Testis (tissue), 3 donors: ENCODE results near the gene PIP5K1B. TPM values are rescaled to one million over a fixed set of nuclear protein-coding genes. Genes with fewer than 3 reads are reported as not detected.

Source experiments
- DNase-seq: peaks from one replicate; pipeline ENCODE4 v3.0.0-alpha.2; 2019
- H3K27ac ChIP-seq, 2 donors: fragments of 200-600 bp; sonication (generic); one replicate each; pipeline ENCODE4 v1.5.1; 2019
- H3K27me3 ChIP-seq: fragments of 200-600 bp; sonication (generic); one replicate; pipeline ENCODE4 v1.5.1; 2019
- H3K36me3 ChIP-seq: fragments of 200-600 bp; sonication (generic); one replicate; pipeline ENCODE4 v1.5.1; 2017; ENCODE audit warnings: low read depth; ENCODE audit errors: missing control alignments
- H3K4me1 ChIP-seq: fragments of 200-600 bp; sonication (generic); one replicate; pipeline ENCODE4 v1.5.1; 2019
- H3K4me3 ChIP-seq, 2 donors: fragments of 200-600 bp; sonication (generic); one replicate each; pipeline ENCODE4 v1.5.1; 2017 to 2019
- H3K9me3 ChIP-seq: fragments of 200-600 bp; sonication (generic); one replicate; pipeline ENCODE4 v1.5.1; 2017
- CTCF ChIP-seq, 3 experiments: fragments of 450-650 bp in 2 of 3; fragments of 200-600 bp in 1 of 3; sonication (generic) in 1 of 3; IDR thresholded peaks; one replicate each; pipeline ENCODE4 v1.5.1; 2016 to 2019; ENCODE audit warnings: antibody characterized with exemption in 3 of 3, mild to moderate bottlenecking in 2 of 3, moderate library complexity in 1 of 3
- POLR2A ChIP-seq: fragments of 450-650 bp; IDR thresholded peaks from one replicate; pipeline ENCODE4 v1.6.1; 2017; ENCODE audit warnings: antibody characterized with exemption, mild to moderate bottlenecking, moderate library complexity
- WGBS, 2 donors: methylation state at CpG; one replicate each; pipeline ENCODE4 v1.1.5; 2018; 5-methylcytosine and 5-hydroxymethylcytosine counted together
- intact Hi-C: fragments of 100-400 bp; cut with DNase I; formaldehyde crosslinking; loops from one replicate; pipeline ENCODE4 v1.15.1; 2023; ENCODE audit warnings: low total_unique reads
- polyA plus RNA-seq: library from polyadenylated mRNA; stranded (reverse); fragments of 350-450 nt; fragmentation: Illumina TruSeq; extraction: RNeasy Lipid Tissue Mini Kit (QIAGEN cat#74804); gene quantifications from one replicate; pipeline ENCODE4 v1.2.3, GENCODE V29; 2014; ENCODE audit warnings: low read depth, low replicate concordance; ENCODE audit not compliant: insufficient read depth
- small RNA-seq, 2 donors: library from RNA; depleted of rRNA; stranded (forward); fragments of <200 nt; gene quantifications; one replicate each; pipeline ENCODE3, GENCODE V24; 2016
- total RNA-seq, 2 donors: library from RNA; depleted of rRNA; stranded (reverse); fragments of >200 nt; gene quantifications; one replicate each; pipeline ENCODE4 v1.2.3, GENCODE V29; 2016

PIP5K1B gene
- total and polyA plus RNA-seq, 3 donors from 2014 or later, result 53.6 to 70.5 (median 66.9) TPM

- no peaks in the 10 kb centered on the region for H3K9me3 ChIP-seq
- H3K4me1 ChIP-seq, result peaks cover 14% of the 10 kb centered on the region
- intact Hi-C loops, result loop anchor here (5.0 kb wide), 1 partner anchor 137 kb away; no protein-coding TSS in a partner anchor
- no peak for DNase-seq
- no peaks in the 10 kb centered on the region for H3K27me3 ChIP-seq
- H3K4me3 ChIP-seq, result no peak overlapping the region
- 40 to 63% methylated on average over 1 of the region's 1 CpG for WGBS, 2 donors
- no peaks in the 10 kb centered on the region for H3K36me3 ChIP-seq
- TF ChIP-seq CTCF (IDR thresholded peaks at IDR 0.05) (no peak), POLR2A (no peak)
- no peak overlapping the region for H3K27ac ChIP-seq
Observed at GRCh38 chr9:69054989-69055388, 349.9 kb downstream of the PIP5K1B start.

GRCh38 chr9:69056191-69056815, 351.3 kb downstream of the PIP5K1B start:
- TF ChIP-seq CTCF (IDR thresholded peaks at IDR 0.05) (no peak), POLR2A (no peak)
- H3K27me3 ChIP-seq, result no peaks in the 10 kb centered on the region
- H3K4me3 ChIP-seq, result no peak overlapping the region
- no peaks in the 10 kb centered on the region for H3K36me3 ChIP-seq
- no peaks in the 10 kb centered on the region for H3K9me3 ChIP-seq
- WGBS, 2 donors, result 91 to 94% methylated on average over 4 of the region's 4 CpGs
- no peak for DNase-seq
- intact Hi-C loops, result loop anchor here (5.0 kb wide), 1 partner anchor 136 kb away; no protein-coding TSS in a partner anchor
- H3K4me1 ChIP-seq, result peaks cover 14% of the 10 kb centered on the region
- no peak overlapping the region for H3K27ac ChIP-seq

GRCh38 chr9:69058101-69058500, 353.1 kb downstream of the PIP5K1B start:
- H3K27ac ChIP-seq, result no peak overlapping the region
- DNase-seq, result no peak
- no peaks in the 10 kb centered on the region for H3K9me3 ChIP-seq
- H3K4me3 ChIP-seq, result no peak overlapping the region
- no peak for TF ChIP-seq CTCF (IDR thresholded peaks at IDR 0.05)
- TF ChIP-seq POLR2A, result no peak
- 89 to 93% methylated on average over 2 of the region's 2 CpGs for WGBS, 2 donors
- intact Hi-C loops, result loop anchor here (5.0 kb wide), 1 partner anchor 134 kb away; no protein-coding TSS in a partner anchor
- no peaks in the 10 kb centered on the region for H3K27me3 ChIP-seq
- H3K4me1 ChIP-seq, result peaks cover 14% of the 10 kb centered on the region
- no peaks in the 10 kb centered on the region for H3K36me3 ChIP-seq

Small RNAs within 50 kb of the gene (small RNA-seq; reads per million reads assigned to genes)
- 0 reads per million in 2 donors for gene RNU6-820P

Other genes starting within 250 kb of the PIP5K1B start
- gene TMEM252, start 164.4 kb upstream of the PIP5K1B start, total RNA-seq, result not detected
- gene TMEM252, start 164.4 kb upstream of the PIP5K1B start, polyA plus RNA-seq, result 0.26 TPM